HepG2 (cell line): ENCODE data around the gene ARL5B. TPM values are rescaled to one million over a fixed set of nuclear protein-coding genes. Genes with fewer than 3 reads are reported as not detected.
A peak's percentile ranks its signal among the peaks of the same experiment; 100 is the strongest.
"Not testable (repeated sequence)": the region's sequence is repeated elsewhere in the genome, so short reads cannot be mapped to it uniquely, and the experiment has no call there.

Experiments used
- CEBPB ChIP-seq: IDR thresholded peaks from 2 replicates; pipeline ENCODE4 v1.6.1; 2011; ENCODE audit warnings: low read depth, low read length, improper control_type of control experiment, borderline replicate concordance
- ELF1 ChIP-seq: sonication (generic); formaldehyde crosslinking; IDR thresholded peaks from 2 replicates; pipeline ENCODE4 v1.4.0; 2020; ENCODE audit warnings: missing genetic modification reagents
- ELF3 ChIP-seq: IDR thresholded peaks from 2 replicates; pipeline ENCODE4 v1.6.1; 2016; ENCODE audit warnings: missing genetic modification reagents, missing compliant biosample characterization
- ERF ChIP-seq: IDR thresholded peaks from 2 replicates; pipeline ENCODE4 v1.6.1; 2018; ENCODE audit warnings: missing biosample characterization, missing genetic modification reagents
- FOXA1 ChIP-seq, 2 experiments: fragments of 450-650 bp in 1 of 2; sonication (generic) in 1 of 2; formaldehyde crosslinking in 1 of 2; IDR thresholded peaks; 2 replicates each; pipeline versions ENCODE4 v1.4.0 to v1.6.1; 2016 to 2020; ENCODE audit warnings: missing genetic modification reagents in 1 of 2
- FOXP1 ChIP-seq, 2 experiments: fragments of 450-650 bp in 1 of 2; IDR thresholded peaks; 2 replicates each; pipeline ENCODE4 v1.6.1; 2017 to 2018; ENCODE audit warnings: antibody characterized with exemption in 1 of 2
- GATAD2A ChIP-seq: IDR thresholded peaks from 2 replicates; pipeline ENCODE4 v1.6.1; 2016
- HNF4A ChIP-seq: sonication (generic); formaldehyde crosslinking; IDR thresholded peaks from 2 replicates; pipeline ENCODE4 v1.4.0; 2020; ENCODE audit warnings: missing genetic modification reagents
- KAT8 ChIP-seq: IDR thresholded peaks from 2 replicates; pipeline ENCODE4 v1.6.1; 2016; ENCODE audit warnings: missing genetic modification reagents, missing compliant biosample characterization
- KLF6 ChIP-seq: IDR thresholded peaks from 2 replicates; pipeline ENCODE4 v1.8.0; 2016; ENCODE audit warnings: missing biosample characterization, missing genetic modification reagents
- NFIC ChIP-seq: IDR thresholded peaks from 2 replicates; pipeline ENCODE4 v1.6.1; 2012; ENCODE audit warnings: mild to moderate bottlenecking, low read length, inconsistent platforms
- NFKBIZ ChIP-seq: IDR thresholded peaks from 2 replicates; pipeline ENCODE4 v1.6.1; 2018; ENCODE audit warnings: missing genetic modification reagents, missing compliant biosample characterization
- PHF21A ChIP-seq: sonication (generic); formaldehyde crosslinking; IDR thresholded peaks from 2 replicates; pipeline ENCODE4 v1.5.0; 2020; ENCODE audit warnings: mild to moderate bottlenecking, missing genetic modification reagents
- POGZ ChIP-seq: sonication (generic); formaldehyde crosslinking; IDR thresholded peaks from 2 replicates; pipeline ENCODE4 v1.4.0; 2020; ENCODE audit warnings: mild to moderate bottlenecking, missing genetic modification reagents
- SMAD3 ChIP-seq: sonication (generic); formaldehyde crosslinking; IDR thresholded peaks from 2 replicates; pipeline ENCODE4 v1.4.0; 2020; ENCODE audit warnings: missing genetic modification reagents
- SOX6 ChIP-seq, 2 experiments: fragments of 450-650 bp in 1 of 2; sonication (generic) in 1 of 2; formaldehyde crosslinking in 1 of 2; IDR thresholded peaks; 2 replicates each; pipeline versions ENCODE4 v1.4.0 to v1.6.1; 2017 to 2020; ENCODE audit warnings: antibody characterized with exemption in 1 of 2, mild to moderate bottlenecking in 1 of 2, missing genetic modification reagents in 1 of 2
- THAP11 ChIP-seq: IDR thresholded peaks from 2 replicates; pipeline ENCODE4 v1.6.1; 2016; ENCODE audit warnings: missing biosample characterization, missing genetic modification reagents
- THRA ChIP-seq: sonication (generic); formaldehyde crosslinking; IDR thresholded peaks from 2 replicates; pipeline ENCODE4 v1.4.0; 2020; ENCODE audit warnings: missing genetic modification reagents, borderline replicate concordance
- ZNF331 ChIP-seq: sonication (generic); formaldehyde crosslinking; IDR thresholded peaks from 2 replicates; pipeline ENCODE4 v1.4.0; 2020; ENCODE audit warnings: missing genetic modification reagents
- polyA plus RNA-seq, 8 experiments: library from polyadenylated mRNA; depleted of rRNA in 3 of 8; stranded (reverse) in 7 of 8; unstranded in 1 of 8; fragments of >200 nt; fragmentation: Illumina TruSeq in 4 of 8; extraction: Trizol in 4 of 8; gene quantifications; 2 replicates each; pipeline versions ENCODE4 v1.2.1 to v1.2.3, GENCODE V29; 2011 to 2016; ENCODE audit warnings: low read depth in 4 of 8, missing spikeins in 1 of 8, mixed read lengths in 1 of 8; ENCODE audit not compliant: insufficient read depth in 1 of 8
- total RNA-seq, 5 experiments: library from RNA; depleted of rRNA; stranded (reverse); fragments of >200 nt; fragmentation: Illumina TruSeq; extraction: Trizol; gene quantifications; 2 replicates each; pipeline ENCODE4 v1.2.3, GENCODE V29; 2016; ENCODE audit warnings: low read depth in 1 of 5
- TF ChIP-seq, protein P1 (sequence below): sonication (generic); formaldehyde crosslinking; conservative IDR thresholded peaks from 2 replicates; pipeline ENCODE4 v1.4.0; 2020; ENCODE audit warnings: mild to moderate bottlenecking, missing genetic modification reagents, moderate library complexity
- TF ChIP-seq, protein P2 (sequence below): sonication (generic); formaldehyde crosslinking; IDR thresholded peaks from 2 replicates; pipeline ENCODE4 v1.5.1; 2020; ENCODE audit warnings: mild to moderate bottlenecking, missing genetic modification reagents, borderline replicate concordance

ARL5B gene
- total and polyA plus RNA-seq, 2 of the 13 experiments (the other 11 are each of a cell fraction or from before 2014, with no cell fraction given), result 26.6 to 32.7 TPM

DNA sequence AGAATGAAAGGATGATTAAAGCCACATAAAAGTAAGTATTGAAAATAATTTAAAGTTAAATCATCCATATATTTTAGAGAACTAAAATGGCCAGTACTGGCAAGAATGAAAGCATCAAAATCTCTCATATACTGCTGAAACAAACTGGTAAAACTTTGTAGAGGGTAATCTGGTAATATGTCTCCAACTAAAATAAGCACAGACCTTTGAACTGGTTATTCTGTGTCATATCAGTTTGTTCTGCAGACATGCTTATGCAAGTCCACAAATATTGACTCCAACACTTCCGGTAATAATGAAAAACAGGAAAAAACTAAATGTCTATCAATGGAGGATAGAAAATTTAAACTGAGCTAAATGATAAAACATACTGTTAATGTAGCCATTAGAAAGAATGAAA, 21.8 kb upstream of the ARL5B start (continued):
- TF ChIP-seq, protein P1, sequence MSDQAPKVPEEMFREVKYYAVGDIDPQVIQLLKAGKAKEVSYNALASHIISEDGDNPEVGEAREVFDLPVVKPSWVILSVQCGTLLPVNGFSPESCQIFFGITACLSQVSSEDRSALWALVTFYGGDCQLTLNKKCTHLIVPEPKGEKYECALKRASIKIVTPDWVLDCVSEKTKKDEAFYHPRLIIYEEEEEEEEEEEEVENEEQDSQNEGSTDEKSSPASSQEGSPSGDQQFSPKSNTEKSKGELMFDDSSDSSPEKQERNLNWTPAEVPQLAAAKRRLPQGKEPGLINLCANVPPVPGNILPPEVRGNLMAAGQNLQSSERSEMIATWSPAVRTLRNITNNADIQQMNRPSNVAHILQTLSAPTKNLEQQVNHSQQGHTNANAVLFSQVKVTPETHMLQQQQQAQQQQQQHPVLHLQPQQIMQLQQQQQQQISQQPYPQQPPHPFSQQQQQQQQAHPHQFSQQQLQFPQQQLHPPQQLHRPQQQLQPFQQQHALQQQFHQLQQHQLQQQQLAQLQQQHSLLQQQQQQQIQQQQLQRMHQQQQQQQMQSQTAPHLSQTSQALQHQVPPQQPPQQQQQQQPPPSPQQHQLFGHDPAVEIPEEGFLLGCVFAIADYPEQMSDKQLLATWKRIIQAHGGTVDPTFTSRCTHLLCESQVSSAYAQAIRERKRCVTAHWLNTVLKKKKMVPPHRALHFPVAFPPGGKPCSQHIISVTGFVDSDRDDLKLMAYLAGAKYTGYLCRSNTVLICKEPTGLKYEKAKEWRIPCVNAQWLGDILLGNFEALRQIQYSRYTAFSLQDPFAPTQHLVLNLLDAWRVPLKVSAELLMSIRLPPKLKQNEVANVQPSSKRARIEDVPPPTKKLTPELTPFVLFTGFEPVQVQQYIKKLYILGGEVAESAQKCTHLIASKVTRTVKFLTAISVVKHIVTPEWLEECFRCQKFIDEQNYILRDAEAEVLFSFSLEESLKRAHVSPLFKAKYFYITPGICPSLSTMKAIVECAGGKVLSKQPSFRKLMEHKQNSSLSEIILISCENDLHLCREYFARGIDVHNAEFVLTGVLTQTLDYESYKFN (CRISPR knock-in tag), result peak; percentile 90
- peak; percentile 90 for TF ChIP-seq GATAD2A (CRISPR knock-in tag)
- TF ChIP-seq POGZ (CRISPR knock-in tag), result peak; percentile 48; the same call in 1 of the 2 replicates
- not testable (repeated sequence) for TF ChIP-seq FOXA1, FOXP1, SOX6 (IDR thresholded peaks at IDR 0.05)
- peak; percentile 79 for TF ChIP-seq FOXA1 (CRISPR knock-in tag; IDR thresholded peaks at IDR 0.05)
- peak; percentile 69 for TF ChIP-seq THAP11 (CRISPR knock-in tag)
- TF ChIP-seq ELF1, result peak; percentile 62; the same call in 1 of the 2 replicates
- 0 out of 2 replicates have a peak, but pooled peaks have one; percentile 49 for TF ChIP-seq NFKBIZ (CRISPR knock-in tag)
- peak; percentile 81 for TF ChIP-seq HNF4A (CRISPR knock-in tag)
- TF ChIP-seq FOXP1 (CRISPR knock-in tag; IDR thresholded peaks at IDR 0.05), result peak; percentile 88
- peak; percentile 68; the same call in 1 of the 2 replicates for TF ChIP-seq KAT8 (CRISPR knock-in tag)
- TF ChIP-seq KLF6, result peak; percentile 53; the same call in 1 of the 2 replicates
- TF ChIP-seq NFIC, result peak; percentile 72; the same call in 1 of the 2 replicates
- TF ChIP-seq PHF21A, result peak; percentile 21; the same call in 1 of the 2 replicates
- peak; percentile 68 for TF ChIP-seq ERF (CRISPR knock-in tag)
- TF ChIP-seq SOX6 (CRISPR knock-in tag; IDR thresholded peaks at IDR 0.05), result peak; percentile 26; the same call in 1 of the 2 replicates
- peak; percentile 76 for TF ChIP-seq ELF3 (CRISPR knock-in tag)
- 0 out of 2 replicates have a peak, but pooled peaks have one; percentile 21 for TF ChIP-seq ZNF331 (CRISPR knock-in tag)
- peak; percentile 56; the same call in 1 of the 2 replicates for TF ChIP-seq CEBPB
- peak; percentile 62; the same call in 1 of the 2 replicates for TF ChIP-seq THRA (CRISPR knock-in tag)
- TF ChIP-seq, protein P2, sequence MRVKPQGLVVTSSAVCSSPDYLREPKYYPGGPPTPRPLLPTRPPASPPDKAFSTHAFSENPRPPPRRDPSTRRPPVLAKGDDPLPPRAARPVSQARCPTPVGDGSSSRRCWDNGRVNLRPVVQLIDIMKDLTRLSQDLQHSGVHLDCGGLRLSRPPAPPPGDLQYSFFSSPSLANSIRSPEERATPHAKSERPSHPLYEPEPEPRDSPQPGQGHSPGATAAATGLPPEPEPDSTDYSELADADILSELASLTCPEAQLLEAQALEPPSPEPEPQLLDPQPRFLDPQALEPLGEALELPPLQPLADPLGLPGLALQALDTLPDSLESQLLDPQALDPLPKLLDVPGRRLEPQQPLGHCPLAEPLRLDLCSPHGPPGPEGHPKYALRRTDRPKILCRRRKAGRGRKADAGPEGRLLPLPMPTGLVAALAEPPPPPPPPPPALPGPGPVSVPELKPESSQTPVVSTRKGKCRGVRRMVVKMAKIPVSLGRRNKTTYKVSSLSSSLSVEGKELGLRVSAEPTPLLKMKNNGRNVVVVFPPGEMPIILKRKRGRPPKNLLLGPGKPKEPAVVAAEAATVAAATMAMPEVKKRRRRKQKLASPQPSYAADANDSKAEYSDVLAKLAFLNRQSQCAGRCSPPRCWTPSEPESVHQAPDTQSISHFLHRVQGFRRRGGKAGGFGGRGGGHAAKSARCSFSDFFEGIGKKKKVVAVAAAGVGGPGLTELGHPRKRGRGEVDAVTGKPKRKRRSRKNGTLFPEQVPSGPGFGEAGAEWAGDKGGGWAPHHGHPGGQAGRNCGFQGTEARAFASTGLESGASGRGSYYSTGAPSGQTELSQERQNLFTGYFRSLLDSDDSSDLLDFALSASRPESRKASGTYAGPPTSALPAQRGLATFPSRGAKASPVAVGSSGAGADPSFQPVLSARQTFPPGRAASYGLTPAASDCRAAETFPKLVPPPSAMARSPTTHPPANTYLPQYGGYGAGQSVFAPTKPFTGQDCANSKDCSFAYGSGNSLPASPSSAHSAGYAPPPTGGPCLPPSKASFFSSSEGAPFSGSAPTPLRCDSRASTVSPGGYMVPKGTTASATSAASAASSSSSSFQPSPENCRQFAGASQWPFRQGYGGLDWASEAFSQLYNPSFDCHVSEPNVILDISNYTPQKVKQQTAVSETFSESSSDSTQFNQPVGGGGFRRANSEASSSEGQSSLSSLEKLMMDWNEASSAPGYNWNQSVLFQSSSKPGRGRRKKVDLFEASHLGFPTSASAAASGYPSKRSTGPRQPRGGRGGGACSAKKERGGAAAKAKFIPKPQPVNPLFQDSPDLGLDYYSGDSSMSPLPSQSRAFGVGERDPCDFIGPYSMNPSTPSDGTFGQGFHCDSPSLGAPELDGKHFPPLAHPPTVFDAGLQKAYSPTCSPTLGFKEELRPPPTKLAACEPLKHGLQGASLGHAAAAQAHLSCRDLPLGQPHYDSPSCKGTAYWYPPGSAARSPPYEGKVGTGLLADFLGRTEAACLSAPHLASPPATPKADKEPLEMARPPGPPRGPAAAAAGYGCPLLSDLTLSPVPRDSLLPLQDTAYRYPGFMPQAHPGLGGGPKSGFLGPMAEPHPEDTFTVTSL (CRISPR knock-in tag), result peak; percentile 78; the same call in 1 of the 2 replicates
- 0 out of 2 replicates have a peak, but pooled peaks have one; percentile 43 for TF ChIP-seq SMAD3 (CRISPR knock-in tag)
